HEK293 (cell line): ENCODE results near the gene TMED7.

ENCODE experiments used
- CTCF ChIP-seq: fragments of 450-650 bp; formaldehyde crosslinking; IDR thresholded peaks from 2 replicates; pipeline ENCODE4 v1.5.1; 2016; ENCODE audit warnings: missing biosample characterization, missing genetic modification characterization
- ELK4 ChIP-seq: IDR thresholded peaks from 2 replicates; pipeline ENCODE4 v1.6.1; 2011; ENCODE audit warnings: mild to moderate bottlenecking, low read depth, low read length, borderline replicate concordance
- PRDM1 ChIP-seq: fragments of 450-650 bp; formaldehyde crosslinking; IDR thresholded peaks from 2 replicates; pipeline ENCODE4; 2016; ENCODE audit warnings: missing biosample characterization, missing genetic modification characterization
- SETDB1 ChIP-seq: IDR thresholded peaks from one replicate; pipeline ENCODE4 v1.6.1; 2017; ENCODE audit warnings: mild to moderate bottlenecking, low read length, moderate library complexity, mixed read lengths; ENCODE audit not compliant: insufficient read length
- ZNF114 ChIP-seq: fragments of 450-650 bp; formaldehyde crosslinking; IDR thresholded peaks from 2 replicates; pipeline ENCODE4 v1.5.0; 2017; ENCODE audit warnings: missing biosample characterization, missing genetic modification characterization
- ZNF274 ChIP-seq, 2 experiments: fragments of 200-500 bp in 1 of 2; fragments of 450-650 bp in 1 of 2; sonication (Bioruptor generic) in 1 of 2; formaldehyde crosslinking in 1 of 2; IDR thresholded peaks; 2 replicates each; pipeline versions ENCODE4 v1.5.1 to v1.6.1; 2014 to 2016; ENCODE audit warnings: borderline replicate concordance in 1 of 2, inconsistent platforms in 1 of 2, low read length in 1 of 2, missing biosample characterization in 1 of 2, missing genetic modification characterization in 1 of 2
- ZNF292 ChIP-seq: fragments of 450-650 bp; formaldehyde crosslinking; IDR thresholded peaks from 2 replicates; pipeline ENCODE4 v1.5.1; 2016; ENCODE audit warnings: low read depth, missing biosample characterization, missing genetic modification characterization, borderline replicate concordance
- ZNF311 ChIP-seq: fragments of 450-650 bp; formaldehyde crosslinking; IDR thresholded peaks from 2 replicates; pipeline ENCODE4 v1.5.1; 2017; ENCODE audit warnings: missing biosample characterization, missing genetic modification characterization, borderline replicate concordance
- ZNF350 ChIP-seq: fragments of 450-650 bp; formaldehyde crosslinking; IDR thresholded peaks from 2 replicates; pipeline ENCODE4 v1.5.0; 2017; ENCODE audit warnings: missing biosample characterization, mild to moderate bottlenecking, missing genetic modification characterization
- ZNF561 ChIP-seq: fragments of 450-650 bp; IDR thresholded peaks from 2 replicates; pipeline ENCODE4 v1.5.1; 2018; ENCODE audit warnings: missing biosample characterization, missing genetic modification characterization, borderline replicate concordance
- ZNF600 ChIP-seq: fragments of 450-650 bp; formaldehyde crosslinking; IDR thresholded peaks from 2 replicates; pipeline ENCODE4 v1.5.1; 2016; ENCODE audit warnings: missing biosample characterization, missing genetic modification characterization
- ZNF768 ChIP-seq: fragments of 450-650 bp; formaldehyde crosslinking; IDR thresholded peaks from 2 replicates; pipeline ENCODE4 v1.5.1; 2018; ENCODE audit warnings: missing biosample characterization, mild to moderate bottlenecking, missing genetic modification characterization
- ZNF830 ChIP-seq: fragments of 450-650 bp; IDR thresholded peaks from 2 replicates; pipeline ENCODE4 v1.5.0; 2018; ENCODE audit warnings: missing biosample characterization, missing genetic modification characterization, low read depth, mild to moderate bottlenecking, moderate library complexity

GRCh38 chr5:115666023-115666422 lies 40.2 kb upstream of the TMED7 start:
- TF ChIP-seq ZNF600 (tag by site-specific recombination) (no peak), ZNF274 (IDR thresholded peaks at IDR 0.05; ENCODE audit: low read length) (no peak), ZNF274 (tag by site-specific recombination; IDR thresholded peaks at IDR 0.05; ENCODE audit: borderline replicate concordance) (no peak), CTCF (no peak), ZNF830 (no peak), ZNF114 (no peak), ZNF350 (tag by site-specific recombination) (no peak), PRDM1 (tag by site-specific recombination) (no peak), ZNF292 (tag by site-specific recombination) (no peak), ZNF311 (tag by site-specific recombination) (no peak), ELK4 (no peak), ZNF768 (no peak), ZNF561 (tag by site-specific recombination) (no peak), SETDB1 (no peak)
